Coronary artery (tissue), 2 donors: ENCODE data around the gene SMAD4.

Experiments used
- DNase-seq: peaks from one replicate; pipeline ENCODE4 v3.0.0-alpha.2; 2017; ENCODE audit warnings: low spot score
- H3K27ac ChIP-seq, 2 donors: fragments of 200-600 bp; sonication (generic); one replicate each; pipeline ENCODE4 v1.5.1; 2016 to 2019
- H3K4me3 ChIP-seq: fragments of 200-600 bp; sonication (generic); 2 replicates; pipeline ENCODE4 v1.5.1; 2016; ENCODE audit warnings: mild to moderate bottlenecking, moderate library complexity
- CTCF ChIP-seq: fragments of 200-600 bp; sonication (generic); IDR thresholded peaks from one replicate; pipeline ENCODE4 v1.5.1; 2019; ENCODE audit warnings: antibody characterized with exemption

SMAD4 gene

GRCh38 chr18:51097021-51097822 is 67.2 kb downstream of the SMAD4 start:
- TF ChIP-seq CTCF: no peak
- no peak for DNase-seq
- H3K4me3 ChIP-seq: no peak overlapping the region
- no peak overlapping the region for H3K27ac ChIP-seq

GRCh38 chr18:51098082-51098481 is 68.1 kb downstream of the SMAD4 start:
- Histone ChIP-seq H3K27ac (no peak overlapping the region), H3K4me3 (no peak overlapping the region)
- TF ChIP-seq CTCF: no peak
- no peak for DNase-seq

- no peak for TF ChIP-seq CTCF
- H3K4me3 ChIP-seq: no peak overlapping the region
- H3K27ac ChIP-seq: no peak overlapping the region
- DNase-seq: no peak
Observed at GRCh38 chr18:51098513-51098912, 68.5 kb downstream of the SMAD4 start.

GRCh38 chr18:51100385-51101120 is 70.5 kb downstream of the SMAD4 start:
- TF ChIP-seq CTCF: no peak
- Histone ChIP-seq H3K4me3 (no peak overlapping the region), H3K27ac (no peak overlapping the region)
- DNase-seq: no peak

GRCh38 chr18:51107082-51107481 is 77.1 kb downstream of the SMAD4 start:
- no peak overlapping the region for H3K4me3 ChIP-seq
- TF ChIP-seq CTCF: no peak
- H3K27ac ChIP-seq: no peak overlapping the region
- DNase-seq: no peak

GRCh38 chr18:51107598-51108305 is 77.7 kb downstream of the SMAD4 start:
- H3K27ac ChIP-seq: no peak overlapping the region
- no peak for DNase-seq
- H3K4me3 ChIP-seq: no peak overlapping the region

More at GRCh38 chr18:51107598-51108305, 77.7 kb downstream of the SMAD4 start:
- no peak for TF ChIP-seq CTCF
